T-helper 17 cell (primary cell): ENCODE results near the gene PPP2R1B. TPM values are rescaled to one million over a fixed set of nuclear protein-coding genes. Genes with fewer than 3 reads are reported as not detected.
"Not testable (repeated sequence)": the region's sequence is repeated elsewhere in the genome, so short reads cannot be mapped to it uniquely, and the experiment has no call there.

Experiments used
- ATAC-seq: fragments of 150-1000 bp; cut with Tn5 transposase; 2 replicates; pipeline ENCODE4 v1.10.0; 2021; ENCODE audit warnings: mild to moderate bottlenecking, moderate library complexity
- DNase-seq, 3 donors: peaks; one replicate each; pipeline versions ENCODE4 v3.0.0 to v3.0.0-alpha.2; 2020 to 2021
- H3K9me3 ChIP-seq: one replicate; pipeline ENCODE4 v1.7.0; 2013; ENCODE audit warnings: low read length, mild to moderate bottlenecking; ENCODE audit not compliant: control insufficient read depth, poor library complexity, severe bottlenecking
- H3K27ac Mint-ChIP-seq: one replicate; pipeline ENCODE4 v1.8.0; 2022; ENCODE audit warnings: mild to moderate bottlenecking, moderate library complexity, mixed read lengths
- H3K27me3 Mint-ChIP-seq: one replicate; pipeline ENCODE4 v1.8.0; 2022; ENCODE audit warnings: mixed read lengths
- H3K36me3 Mint-ChIP-seq: one replicate; pipeline ENCODE4 v1.8.0; 2022; ENCODE audit warnings: low read depth, mixed read lengths
- H3K4me1 Mint-ChIP-seq: one replicate; pipeline ENCODE4 v1.8.0; 2022; ENCODE audit warnings: mild to moderate bottlenecking, mixed read lengths
- H3K4me3 Mint-ChIP-seq: one replicate; pipeline ENCODE4 v1.8.0; 2022; ENCODE audit warnings: mild to moderate bottlenecking, moderate library complexity, mixed read lengths
- total RNA-seq, 4 donors: library from RNA in 2 of 4; stranded (reverse) in 2 of 4; gene quantifications; one replicate each; pipeline ENCODE4 v1.2.3 and lab custom pipeline; 2022 to 2026

Gene PPP2R1B
- total RNA-seq, 2 donors from 2014 or later: 26.4 to 32.0 TPM

- Mint-ChIP-seq H3K27ac (no peak overlapping the region), H3K4me3 (no peak overlapping the region), H3K36me3 (peaks cover 10% of the 10 kb centered on the region), H3K27me3 (no peaks in the 10 kb centered on the region), H3K4me1 (peaks cover 5% of the 10 kb centered on the region)
- no peaks in the 10 kb centered on the region for H3K9me3 ChIP-seq
- DNase-seq (no peak), ATAC-seq (no peak)
Measured at GRCh38 chr11:111795334-111795985, 29.3 kb upstream of the PPP2R1B start.

- DNase-seq (no peak), ATAC-seq (no peak)
- Mint-ChIP-seq H3K27ac (no peak overlapping the region), H3K4me3 (no peak overlapping the region), H3K27me3 (no peaks in the 10 kb centered on the region), H3K4me1 (peaks cover 5% of the 10 kb centered on the region), H3K36me3 (peaks cover 10% of the 10 kb centered on the region)
- H3K9me3 ChIP-seq: no peaks in the 10 kb centered on the region
Measured at GRCh38 chr11:111793863-111794262, 27.7 kb upstream of the PPP2R1B start.

- H3K4me3 Mint-ChIP-seq: no peak overlapping the region
- peaks cover 10% of the 10 kb centered on the region for H3K36me3 Mint-ChIP-seq
- no peak for ATAC-seq
- no peaks in the 10 kb centered on the region for H3K27me3 Mint-ChIP-seq
- no peak for DNase-seq
- H3K9me3 ChIP-seq: no peaks in the 10 kb centered on the region
- no peak overlapping the region for H3K27ac Mint-ChIP-seq
- peaks cover 5% of the 10 kb centered on the region for H3K4me1 Mint-ChIP-seq
Measured at GRCh38 chr11:111792955-111793500, 26.8 kb upstream of the PPP2R1B start.

- DNase-seq (no peak), ATAC-seq (no peak)
- H3K9me3 ChIP-seq: no peaks in the 10 kb centered on the region
- H3K4me1 Mint-ChIP-seq: peaks cover 5% of the 10 kb centered on the region
- peaks cover 10% of the 10 kb centered on the region for H3K36me3 Mint-ChIP-seq
- H3K4me3 Mint-ChIP-seq: no peak overlapping the region
- H3K27ac Mint-ChIP-seq: no peak overlapping the region
- no peaks in the 10 kb centered on the region for H3K27me3 Mint-ChIP-seq
Measured at GRCh38 chr11:111792314-111792713, 26.1 kb upstream of the PPP2R1B start.

- DNase-seq: no peak
- Mint-ChIP-seq H3K36me3 (peaks cover 3% of the 10 kb centered on the region), H3K27me3 (no peaks in the 10 kb centered on the region), H3K27ac (no peak overlapping the region), H3K4me3 (no peak overlapping the region), H3K4me1 (no peaks in the 10 kb centered on the region)
- H3K9me3 ChIP-seq: no peaks in the 10 kb centered on the region
- ATAC-seq: no peak
Measured at GRCh38 chr11:111788464-111788863, 22.3 kb upstream of the PPP2R1B start.

- Mint-ChIP-seq H3K27me3 (no peaks in the 10 kb centered on the region), H3K36me3 (peaks cover 3% of the 10 kb centered on the region), H3K4me1 (no peaks in the 10 kb centered on the region), H3K27ac (no peak overlapping the region), H3K4me3 (no peak overlapping the region)
- DNase-seq: no peak
- ATAC-seq: no peak
- no peaks in the 10 kb centered on the region for H3K9me3 ChIP-seq
Measured at GRCh38 chr11:111788051-111788450, 21.9 kb upstream of the PPP2R1B start.

GRCh38 chr11:111785886-111786412 is 19.8 kb upstream of the PPP2R1B start:
- H3K9me3 ChIP-seq: no peaks in the 10 kb centered on the region
- H3K4me3 Mint-ChIP-seq: no peak overlapping the region
- no peak overlapping the region for H3K27ac Mint-ChIP-seq
- peaks cover 3% of the 10 kb centered on the region for H3K36me3 Mint-ChIP-seq
- H3K4me1 Mint-ChIP-seq: no peaks in the 10 kb centered on the region
- no peak for DNase-seq
- H3K27me3 Mint-ChIP-seq: no peaks in the 10 kb centered on the region
- ATAC-seq: no peak

GRCh38 chr11:111785076-111785475 is 18.9 kb upstream of the PPP2R1B start:
- Mint-ChIP-seq H3K36me3 (no peaks in the 10 kb centered on the region), H3K4me1 (no peaks in the 10 kb centered on the region), H3K27ac (no peak overlapping the region), H3K27me3 (no peaks in the 10 kb centered on the region), H3K4me3 (no peak overlapping the region)
- ATAC-seq (no peak), DNase-seq (no peak)
- no peaks in the 10 kb centered on the region for H3K9me3 ChIP-seq

- not testable (repeated sequence) for DNase-seq, H3K27me3 Mint-ChIP-seq, H3K36me3 Mint-ChIP-seq, H3K4me3 Mint-ChIP-seq, ATAC-seq, H3K9me3 ChIP-seq, H3K4me1 Mint-ChIP-seq
- H3K27ac Mint-ChIP-seq: peak overlapping the region; percentile 54
Measured at GRCh38 chr11:111784311-111784710, 18.1 kb upstream of the PPP2R1B start.

GRCh38 chr11:111782109-111782741 is 16.0 kb upstream of the PPP2R1B start:
- Mint-ChIP-seq H3K4me3 (no peak overlapping the region), H3K4me1 (peaks cover 2% of the 10 kb centered on the region), H3K27ac (no peak overlapping the region), H3K36me3 (no peaks in the 10 kb centered on the region), H3K27me3 (no peaks in the 10 kb centered on the region)
- DNase-seq: no peak
- ATAC-seq: no peak
- no peaks in the 10 kb centered on the region for H3K9me3 ChIP-seq

GRCh38 chr11:111779118-111779517 is 12.9 kb upstream of the PPP2R1B start:
- no peak overlapping the region for H3K27ac Mint-ChIP-seq
- peaks cover 5% of the 10 kb centered on the region for H3K4me1 Mint-ChIP-seq
- DNase-seq: no peak
- H3K27me3 Mint-ChIP-seq: no peaks in the 10 kb centered on the region
- no peak overlapping the region for H3K4me3 Mint-ChIP-seq
- H3K9me3 ChIP-seq: no peaks in the 10 kb centered on the region
- no peaks in the 10 kb centered on the region for H3K36me3 Mint-ChIP-seq
- ATAC-seq: no peak

- ATAC-seq: no peak
- no peaks in the 10 kb centered on the region for H3K36me3 Mint-ChIP-seq
Measured at GRCh38 chr11:111778047-111778558, 11.9 kb upstream of the PPP2R1B start.

GRCh38 chr11:111777094-111778046 is 11.2 kb upstream of the PPP2R1B start:
- H3K9me3 ChIP-seq: no peaks in the 10 kb centered on the region
- Mint-ChIP-seq H3K4me1 (peaks cover 5% of the 10 kb centered on the region), H3K27ac (no peak overlapping the region), H3K36me3 (no peaks in the 10 kb centered on the region), H3K27me3 (no peaks in the 10 kb centered on the region), H3K4me3 (no peak overlapping the region)
- peak; percentile 86 for ATAC-seq
- peak in 1 of 3 donors; percentile 6 for DNase-seq

More at GRCh38 chr11:111778047-111778558, 11.9 kb upstream of the PPP2R1B start:
- Mint-ChIP-seq H3K27me3 (no peaks in the 10 kb centered on the region), H3K4me3 (no peak overlapping the region), H3K27ac (no peak overlapping the region), H3K4me1 (peaks cover 5% of the 10 kb centered on the region)
- no peaks in the 10 kb centered on the region for H3K9me3 ChIP-seq
- no peak for DNase-seq
